ENCODE data around the gene PTPRA.
"Not testable (repeated sequence)": the region's sequence is repeated elsewhere in the genome, so short reads cannot be mapped to it uniquely, and the experiment has no call there.

The PTPRA gene

GRCh38 chr20:3021777-3022176, 148.5 kb downstream of the PTPRA start:
- no peak for TF ChIP-seq CTCF (IDR thresholded peaks at IDR 0.05; ENCODE audit: low read depth, low read length)
- no peak overlapping the region for H3K4me3 ChIP-seq (ENCODE audit: low read depth, low read length)
- no peak for DNase-seq (ENCODE audit: low read depth, low spot score)
- in situ Hi-C loops (cut with HindIII; ENCODE audit: low sequenced_read_pairs): no loop called here

GRCh38 chr20:3022559-3023490, 149.5 kb downstream of the PTPRA start:
- DNase-seq (ENCODE audit: low read depth, low spot score); H3K4me3 ChIP-seq (ENCODE audit: low read depth, low read length); in situ Hi-C loops (cut with HindIII; ENCODE audit: low sequenced_read_pairs): not testable (repeated sequence)

- H3K4me3 ChIP-seq (ENCODE audit: low read depth, low read length): no peak overlapping the region
- TF ChIP-seq CTCF (IDR thresholded peaks at IDR 0.05; ENCODE audit: low read depth, low read length): no peak
- in situ Hi-C loops (cut with HindIII; ENCODE audit: low sequenced_read_pairs): no loop called here
- DNase-seq (ENCODE audit: low read depth, low spot score): no peak
These were observed 154.7 kb downstream of the PTPRA start for GRCh38 chr20:3027987-3028386.

GRCh38 chr20:3031524-3032147, 158.4 kb downstream of the PTPRA start:
- no peak for DNase-seq (ENCODE audit: low read depth, low spot score)
- no peak overlapping the region for H3K4me3 ChIP-seq (ENCODE audit: low read depth, low read length)
- no peak for TF ChIP-seq CTCF (IDR thresholded peaks at IDR 0.05; ENCODE audit: low read depth, low read length)
- in situ Hi-C loops (cut with HindIII; ENCODE audit: low sequenced_read_pairs): no loop called here

GRCh38 chr20:3032624-3033023, 159.3 kb downstream of the PTPRA start:
- in situ Hi-C loops (cut with HindIII; ENCODE audit: low sequenced_read_pairs): no loop called here
- TF ChIP-seq CTCF (IDR thresholded peaks at IDR 0.05; ENCODE audit: low read depth, low read length): no peak
- no peak overlapping the region for H3K4me3 ChIP-seq (ENCODE audit: low read depth, low read length)
- no peak for DNase-seq (ENCODE audit: low read depth, low spot score)

- TF ChIP-seq CTCF (IDR thresholded peaks at IDR 0.05; ENCODE audit: low read depth, low read length): no peak
- DNase-seq (ENCODE audit: low read depth, low spot score): no peak
- no peak overlapping the region for H3K4me3 ChIP-seq (ENCODE audit: low read depth, low read length)
- in situ Hi-C loops (cut with HindIII; ENCODE audit: low sequenced_read_pairs): no loop called here
These were observed 164.4 kb downstream of the PTPRA start for GRCh38 chr20:3037654-3038053.

- no peak for TF ChIP-seq CTCF (IDR thresholded peaks at IDR 0.05; ENCODE audit: low read depth, low read length)
- in situ Hi-C loops (cut with HindIII; ENCODE audit: low sequenced_read_pairs): no loop called here
- no peak for DNase-seq (ENCODE audit: low read depth, low spot score)
- H3K4me3 ChIP-seq (ENCODE audit: low read depth, low read length): no peak overlapping the region
These were observed 165.2 kb downstream of the PTPRA start for GRCh38 chr20:3038454-3038853.

Data from astrocyte of the spinal cord (primary cell).